Ascending aorta (tissue), 2 donors: ENCODE results near the gene DIP2C. TPM values are rescaled to one million over a fixed set of nuclear protein-coding genes. Genes with fewer than 3 reads are reported as not detected.

Source experiments
- DNase-seq, 2 donors: peaks; one replicate each; pipeline ENCODE4 v3.0.0-alpha.2; 2019; ENCODE audit warnings: low spot score in 2 of 2
- H3K27ac ChIP-seq, 2 donors: fragments of 200-600 bp; sonication (generic); one replicate each; pipeline ENCODE4 v1.5.1; 2016 to 2017; ENCODE audit warnings: mild to moderate bottlenecking in 1 of 2
- H3K27me3 ChIP-seq: fragments of 200-600 bp; sonication (generic); one replicate; pipeline ENCODE4 v1.5.1; 2017
- H3K36me3 ChIP-seq, 2 donors: fragments of 200-600 bp; sonication (generic); one replicate each; pipeline ENCODE4 v1.5.1; 2016
- H3K4me1 ChIP-seq, 2 donors: fragments of 200-600 bp; sonication (generic); one replicate each; pipeline ENCODE4 v1.5.1; 2016 to 2017; ENCODE audit warnings: mild to moderate bottlenecking in 1 of 2
- H3K4me3 ChIP-seq, 2 donors: fragments of 200-600 bp; sonication (generic); one replicate each; pipeline ENCODE4 v1.5.1; 2016 to 2017; ENCODE audit warnings: mild to moderate bottlenecking in 1 of 2
- H3K9me3 ChIP-seq, 2 donors: fragments of 200-600 bp; sonication (generic); one replicate each; pipeline ENCODE4 v1.5.1; 2016
- CTCF ChIP-seq, 3 experiments: fragments of 200-600 bp in 2 of 3; fragments of 450-650 bp in 1 of 3; sonication (generic) in 2 of 3; IDR thresholded peaks; one replicate each; pipeline ENCODE4 v1.5.1; 2016 to 2019; ENCODE audit warnings: antibody characterized with exemption in 3 of 3, mild to moderate bottlenecking in 1 of 3, moderate library complexity in 1 of 3
- intact Hi-C: fragments of 100-400 bp; cut with DNase I; formaldehyde crosslinking; loops from one replicate; pipeline ENCODE4 v1.15.1; 2023
- total RNA-seq: library from RNA; depleted of rRNA; stranded (reverse); fragments of >200 nt; gene quantifications from one replicate; pipeline ENCODE4 v1.1.0, GENCODE V29; 2016

The DIP2C gene
- total RNA-seq, 1 donor from 2014 or later = 14.7 TPM

DNA sequence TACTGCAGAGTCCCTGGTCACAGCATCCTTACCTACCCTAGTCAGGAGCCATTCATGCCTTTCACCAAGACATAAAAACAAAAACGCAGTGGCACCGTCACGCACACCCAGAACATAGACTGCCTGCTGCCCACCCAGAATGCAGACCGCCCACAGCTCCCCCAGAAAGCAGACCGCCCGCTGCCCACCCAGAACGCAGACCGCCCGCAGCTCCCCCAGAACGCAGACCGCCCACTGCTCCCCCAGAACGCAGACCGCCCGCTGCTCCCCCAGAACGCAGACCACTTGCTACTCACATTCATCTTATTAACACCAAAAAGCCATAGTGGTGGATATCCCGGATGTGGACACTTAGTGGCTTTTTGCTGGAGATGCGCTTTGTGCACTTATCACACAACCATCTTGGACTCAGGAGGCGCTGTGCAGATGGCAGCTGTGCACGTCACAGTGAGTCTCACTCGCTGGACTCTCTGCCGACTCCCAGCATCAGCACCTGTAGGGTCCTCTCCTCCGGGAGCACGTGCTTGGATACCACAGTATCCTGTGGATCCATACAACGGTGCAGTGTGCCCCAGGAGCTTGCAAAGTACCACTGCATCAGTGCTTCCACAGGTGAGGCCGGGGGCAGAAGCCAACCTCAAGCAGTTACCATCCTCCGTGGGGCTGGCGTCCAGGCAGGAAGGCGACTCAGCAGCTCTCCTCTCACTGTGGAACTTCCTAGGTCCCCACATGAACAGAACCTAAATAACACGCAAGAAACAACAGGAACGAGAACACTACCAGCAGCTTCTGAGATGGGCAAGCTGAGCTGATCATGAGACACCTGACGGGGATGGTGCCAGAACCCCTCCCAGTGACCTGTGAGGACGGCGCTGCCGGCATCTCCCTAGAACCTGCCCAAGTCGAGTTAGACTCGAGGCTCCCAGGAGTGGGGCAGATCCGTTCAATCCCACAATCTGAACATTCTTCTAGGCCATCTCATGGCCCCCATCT, 161.0 kb downstream of the DIP2C start:
- H3K27ac ChIP-seq = no peak overlapping the region
- no peak for TF ChIP-seq CTCF (IDR thresholded peaks at IDR 0.05)
- no peaks in the 10 kb centered on the region for H3K4me1 ChIP-seq
- intact Hi-C loops = no loop called here
- H3K4me3 ChIP-seq = no peak overlapping the region
- H3K9me3 ChIP-seq = no peaks in the 10 kb centered on the region
- DNase-seq = peak in 1 of 2 donors; percentile 49
- no peaks in the 10 kb centered on the region for H3K27me3 ChIP-seq
- H3K36me3 ChIP-seq = no peaks in the 10 kb centered on the region

- H3K27me3 ChIP-seq = no peaks in the 10 kb centered on the region
- intact Hi-C loops = no loop called here
- no peak overlapping the region for H3K27ac ChIP-seq
- no peak for TF ChIP-seq CTCF (IDR thresholded peaks at IDR 0.05)
- H3K9me3 ChIP-seq = no peaks in the 10 kb centered on the region
- no peak for DNase-seq
- no peak overlapping the region for H3K4me3 ChIP-seq
- H3K4me1 ChIP-seq = no peaks in the 10 kb centered on the region
- no peaks in the 10 kb centered on the region for H3K36me3 ChIP-seq
These were observed 162.1 kb downstream of the DIP2C start for GRCh38 chr10:527416-527815.

GRCh38 chr10:526651-527312, 162.7 kb downstream of the DIP2C start:
- H3K36me3 ChIP-seq = no peaks in the 10 kb centered on the region
- H3K9me3 ChIP-seq = no peaks in the 10 kb centered on the region
- TF ChIP-seq CTCF (IDR thresholded peaks at IDR 0.05) = no peak
- no peaks in the 10 kb centered on the region for H3K27me3 ChIP-seq
- DNase-seq = peak in 1 of 2 donors; percentile 40
- peaks cover 0 to 1% of the 10 kb centered on the region in 2 donors for H3K4me1 ChIP-seq
- H3K4me3 ChIP-seq = no peak overlapping the region
- intact Hi-C loops = no loop called here
- no peak overlapping the region for H3K27ac ChIP-seq

- H3K27ac ChIP-seq = no peak overlapping the region
- H3K9me3 ChIP-seq = no peaks in the 10 kb centered on the region
- H3K36me3 ChIP-seq = no peaks in the 10 kb centered on the region
- TF ChIP-seq CTCF (IDR thresholded peaks at IDR 0.05) = no peak
- H3K27me3 ChIP-seq = no peaks in the 10 kb centered on the region
- DNase-seq = peak in 1 of 2 donors; percentile 53
- no peak overlapping the region for H3K4me3 ChIP-seq
- intact Hi-C loops = no loop called here
- H3K4me1 ChIP-seq = peaks cover 0 to 2% of the 10 kb centered on the region in 2 donors
These were observed 163.7 kb downstream of the DIP2C start for GRCh38 chr10:525565-526315.

DNA sequence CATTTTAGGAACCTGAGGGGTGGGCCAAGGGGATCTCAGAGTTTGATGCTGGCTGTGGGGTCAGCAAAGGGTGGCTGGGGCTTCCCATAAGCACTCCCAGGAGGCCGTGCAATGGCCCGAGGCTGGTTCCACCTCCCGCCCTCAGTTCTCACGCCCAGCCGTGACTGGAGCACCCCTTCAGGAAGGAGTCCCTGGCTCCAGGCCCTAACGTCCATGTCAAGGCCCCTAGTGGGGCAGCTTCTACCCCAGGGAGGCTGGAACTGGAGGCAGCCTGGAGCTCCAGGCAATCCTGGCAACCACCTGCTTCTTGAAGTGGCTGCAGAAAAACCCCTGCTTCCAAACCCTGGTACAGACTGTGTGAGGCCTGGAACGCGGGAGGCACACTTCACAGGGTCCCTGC, 165.5 kb downstream of the DIP2C start:
- H3K36me3 ChIP-seq = no peaks in the 10 kb centered on the region
- no peaks in the 10 kb centered on the region for H3K9me3 ChIP-seq
- no peaks in the 10 kb centered on the region for H3K27me3 ChIP-seq
- no peak overlapping the region for H3K4me3 ChIP-seq
- intact Hi-C loops = no loop called here
- H3K27ac ChIP-seq = no peak overlapping the region
- H3K4me1 ChIP-seq = peaks cover 0 to 2% of the 10 kb centered on the region in 2 donors
- TF ChIP-seq CTCF (IDR thresholded peaks at IDR 0.05) = no peak
- no peak for DNase-seq
